Measurements from ENCODE around the gene EZR.

Gene EZR

GRCh38 chr6:158775832-158776231 is 43.3 kb downstream of the EZR start:
- DNase-seq (ENCODE audit: low spot score) = no peak

DNA sequence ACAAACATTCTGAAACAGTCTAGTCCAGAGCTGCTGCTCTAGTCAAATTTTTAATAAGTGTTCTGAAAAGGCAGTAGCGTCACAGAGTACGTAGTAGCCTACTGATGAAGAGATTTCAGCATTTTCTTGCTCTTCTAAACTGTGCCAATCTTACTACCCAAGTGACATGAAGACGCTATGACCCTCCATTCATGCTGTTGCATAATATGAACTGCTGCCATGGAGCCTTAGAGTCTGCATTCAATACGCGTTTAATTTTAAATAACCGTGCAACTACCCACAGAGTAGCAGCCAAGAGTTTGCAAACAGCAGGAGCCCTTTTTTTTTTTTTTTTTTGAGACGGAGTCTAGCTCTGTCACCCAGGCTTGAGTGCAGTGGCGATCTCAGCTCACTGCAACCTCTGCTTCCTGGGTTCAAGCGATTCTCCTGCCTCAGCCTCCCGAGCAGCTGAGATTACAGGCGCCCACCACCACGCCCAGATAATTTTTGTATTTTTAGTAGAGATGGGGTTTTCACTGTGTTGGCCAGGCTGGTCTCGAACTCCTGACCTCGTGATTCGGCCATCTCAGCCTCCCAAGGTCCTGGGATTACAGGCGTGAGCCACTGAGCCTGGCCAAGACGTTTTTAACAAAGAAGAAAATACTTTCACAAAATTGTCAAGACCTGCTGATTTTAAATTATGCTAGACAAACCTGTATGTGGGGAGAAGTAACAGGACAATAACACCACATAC is 44.3 kb downstream of the EZR start:
- DNase-seq (ENCODE audit: low spot score) = no peak

- no peak for DNase-seq (ENCODE audit: low spot score)
Observed at GRCh38 chr6:158773581-158774449, 45.4 kb downstream of the EZR start.

GRCh38 chr6:158772851-158773371 is 46.3 kb downstream of the EZR start:
- no peak for DNase-seq (ENCODE audit: low spot score)

GRCh38 chr6:158772172-158772571 is 47.0 kb downstream of the EZR start:
- no peak for DNase-seq (ENCODE audit: low spot score)

GRCh38 chr6:158771399-158772152 is 47.6 kb downstream of the EZR start:
- DNase-seq (ENCODE audit: low spot score) = no peak

DNA sequence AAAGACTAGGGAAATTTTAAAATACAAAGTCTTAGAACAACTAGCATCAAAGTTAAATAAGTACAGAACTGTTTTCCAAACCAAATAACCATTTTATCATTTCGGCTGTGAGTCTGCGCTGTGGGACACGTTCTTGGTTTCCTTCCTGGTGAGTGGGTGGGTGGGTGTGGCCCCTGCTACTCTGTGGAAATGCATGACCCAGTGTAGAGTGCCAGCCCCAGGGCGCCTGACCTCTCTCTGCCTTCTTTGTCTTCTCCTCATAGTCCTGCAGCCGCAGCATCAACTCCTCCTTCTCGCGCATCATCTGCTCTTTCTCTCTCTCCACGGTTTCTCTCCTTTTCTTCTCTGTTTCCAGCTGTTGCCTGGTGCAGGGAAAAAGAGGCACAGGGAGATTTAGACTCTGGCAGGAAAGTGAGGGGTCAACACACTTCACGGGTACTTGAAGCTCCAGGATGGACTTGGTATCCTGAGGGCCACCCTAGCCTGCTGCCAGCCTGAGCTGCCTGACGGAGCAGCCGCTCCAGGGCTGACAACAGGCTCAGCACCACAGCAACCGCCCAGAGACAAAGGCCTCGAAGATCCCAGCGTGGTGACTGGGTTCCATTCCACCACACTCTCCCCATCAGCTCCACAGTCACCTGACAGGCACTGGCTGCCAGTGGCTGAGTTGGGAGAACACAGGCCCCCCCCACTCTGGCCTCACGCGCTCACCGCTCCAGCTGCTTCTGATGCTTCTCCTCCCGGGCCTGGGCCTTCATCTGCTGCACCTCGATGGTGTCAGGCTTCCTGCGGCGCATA is 48.4 kb downstream of the EZR start:
- DNase-seq (ENCODE audit: low spot score) = peak; percentile 33

DNA sequence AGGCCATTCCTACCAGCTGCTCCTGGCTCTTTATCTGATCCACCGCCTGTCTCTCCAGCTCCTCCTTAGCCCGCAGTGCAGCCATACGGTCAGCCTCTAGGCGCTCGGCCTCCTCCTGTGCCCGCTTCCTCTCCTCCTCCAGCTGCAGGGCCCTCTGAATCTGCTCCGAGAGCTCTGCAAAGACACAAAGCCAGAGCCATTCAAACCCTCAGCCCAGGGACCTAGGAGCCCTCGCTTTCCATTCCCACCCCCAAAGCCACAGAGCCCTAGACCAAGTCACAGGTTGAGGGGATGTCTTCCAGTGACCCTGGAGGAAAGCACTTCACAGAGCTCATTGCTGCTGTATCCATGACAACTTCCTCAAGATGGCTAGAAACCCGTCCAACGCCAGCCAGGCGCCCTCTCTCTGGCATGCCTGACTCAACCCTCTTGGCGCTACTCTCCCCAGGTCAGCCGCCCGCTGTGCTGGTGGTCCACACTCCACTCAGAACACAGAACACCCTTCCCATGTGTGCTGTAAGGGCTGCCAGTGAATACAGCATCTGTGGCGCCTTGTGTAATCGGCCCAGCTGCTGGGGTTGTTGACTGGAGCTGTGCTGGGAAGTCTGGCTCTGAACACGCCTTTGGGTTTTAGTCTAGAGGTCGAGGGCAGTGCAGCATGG is 49.3 kb downstream of the EZR start:
- peak; percentile 65 for DNase-seq (ENCODE audit: low spot score)

GRCh38 chr6:158769234-158769770 is 49.9 kb downstream of the EZR start:
- no peak for DNase-seq (ENCODE audit: low spot score)

GRCh38 chr6:158768436-158768835 is 50.7 kb downstream of the EZR start:
- DNase-seq (ENCODE audit: low spot score) = no peak

DNA sequence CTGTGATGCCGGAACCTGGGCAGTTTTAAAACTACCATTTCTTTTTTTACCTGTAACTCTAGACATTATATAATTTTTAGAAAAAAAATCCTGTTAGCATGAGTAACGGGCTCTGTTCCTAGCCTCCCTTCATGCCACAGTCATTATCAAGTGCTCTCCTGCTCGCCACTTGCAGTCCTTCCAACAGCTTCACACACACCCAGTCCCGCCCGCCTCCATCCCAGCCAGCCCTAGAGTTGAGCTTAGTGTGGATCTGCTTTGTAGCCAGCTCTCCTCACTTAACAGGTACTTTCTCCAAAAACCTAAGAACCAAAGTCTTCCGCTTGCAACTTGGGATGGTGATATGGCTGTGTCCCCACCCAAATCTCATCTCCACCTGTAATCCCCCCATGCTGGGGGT is 51.5 kb downstream of the EZR start:
- no peak for DNase-seq (ENCODE audit: low spot score)

GRCh38 chr6:158766621-158767455 is 52.3 kb downstream of the EZR start:
- peak; percentile 40 for DNase-seq (ENCODE audit: low spot score)

- DNase-seq (ENCODE audit: low spot score) = no peak
Observed at GRCh38 chr6:158765499-158766068, 53.6 kb downstream of the EZR start.

- DNase-seq (ENCODE audit: low spot score) = no peak
Observed at GRCh38 chr6:158764926-158765325, 54.2 kb downstream of the EZR start.

- DNase-seq (ENCODE audit: low spot score) = no peak
Observed at GRCh38 chr6:158764183-158764849, 54.9 kb downstream of the EZR start.

DNA sequence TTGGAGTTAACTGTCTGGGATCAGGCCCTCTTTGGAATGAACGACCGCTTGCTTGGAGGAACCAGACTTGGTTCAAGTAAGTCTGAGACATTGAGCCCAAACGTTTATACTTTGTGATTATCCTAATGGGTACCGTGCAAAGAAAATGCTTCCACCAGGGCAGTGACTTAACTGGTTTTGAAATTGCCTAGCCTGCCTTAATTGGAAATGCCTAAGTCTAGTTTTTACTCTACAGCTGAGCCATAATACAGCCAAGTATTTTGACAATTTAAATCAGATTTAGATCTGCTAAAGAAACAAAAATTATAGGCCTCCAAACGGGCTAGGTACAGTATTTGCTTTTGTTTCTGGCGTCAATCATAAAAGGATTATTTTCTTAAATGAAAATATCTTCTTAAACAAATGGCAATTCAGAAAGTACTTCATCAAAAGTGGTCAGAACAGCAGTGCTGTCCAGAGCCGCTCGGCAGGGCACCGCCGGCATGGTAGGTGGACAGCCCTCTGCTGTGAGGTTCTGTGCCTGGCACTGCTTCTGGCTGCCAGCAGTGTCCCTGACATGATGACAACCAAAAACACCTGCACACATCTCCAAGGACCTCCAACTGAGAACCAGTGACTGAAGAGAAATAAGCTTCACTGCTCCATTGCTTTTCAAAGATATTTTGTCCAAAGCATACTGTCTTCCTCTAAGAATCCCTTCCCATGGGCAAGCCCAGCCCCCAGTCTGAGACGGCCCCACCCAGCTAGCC is 55.6 kb downstream of the EZR start:
- DNase-seq (ENCODE audit: low spot score) = no peak

- no peak for DNase-seq (ENCODE audit: low spot score)
Observed at GRCh38 chr6:158762787-158763433, 56.3 kb downstream of the EZR start.

DNA sequence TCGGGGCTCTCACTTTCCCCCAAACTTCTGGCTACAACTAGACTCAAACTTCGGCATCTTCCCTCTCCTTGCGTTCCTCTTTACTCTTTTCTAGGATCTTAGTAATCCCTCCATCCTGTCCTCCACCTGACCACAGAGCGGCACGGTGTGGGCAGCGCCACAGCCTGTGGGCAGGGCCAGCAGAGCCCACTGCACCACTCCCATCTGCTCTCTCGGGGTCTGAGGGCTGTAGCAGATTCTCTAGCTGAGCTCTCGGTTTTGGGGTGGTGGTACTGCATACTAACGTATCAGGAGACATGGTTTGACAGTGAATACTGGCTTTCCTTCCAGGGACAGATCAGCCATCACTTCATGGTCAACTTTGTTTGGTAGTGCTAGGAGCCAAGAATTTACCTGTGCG is 57.4 kb downstream of the EZR start:
- no peak for DNase-seq (ENCODE audit: low spot score)
